ENCODE results near the gene GRAMD1B. TPM values are rescaled to one million over a fixed set of nuclear protein-coding genes. Genes with fewer than 3 reads are reported as not detected.

Gene GRAMD1B
- total RNA-seq, 3 donors from 2014 or later, result 3.2 to 4.4 (median 4.1) TPM

DNA sequence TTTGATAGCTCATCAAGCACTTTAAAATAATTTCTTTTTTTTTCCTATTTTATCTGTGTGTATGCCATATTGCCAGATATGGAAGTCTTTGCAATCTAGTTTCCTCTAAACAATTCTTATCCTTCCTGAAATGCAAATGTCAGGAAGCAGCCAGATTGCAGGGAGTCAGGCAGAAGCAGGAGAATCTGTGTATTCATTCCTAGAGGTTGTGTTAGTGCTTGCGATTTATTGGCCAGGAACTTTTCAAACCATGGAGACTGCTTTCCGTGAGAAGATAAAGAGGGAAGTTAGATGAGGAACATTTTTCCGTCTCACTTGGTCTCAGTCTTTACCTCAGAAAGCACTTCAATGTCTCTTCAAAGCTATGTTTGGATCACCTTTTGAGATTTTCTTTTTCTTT lies 91.9 kb downstream of the GRAMD1B start:
- no peak overlapping the region for H3K4me3 ChIP-seq
- DNase-seq (no peak), ATAC-seq (no peak)
- TF ChIP-seq, protein P1, sequence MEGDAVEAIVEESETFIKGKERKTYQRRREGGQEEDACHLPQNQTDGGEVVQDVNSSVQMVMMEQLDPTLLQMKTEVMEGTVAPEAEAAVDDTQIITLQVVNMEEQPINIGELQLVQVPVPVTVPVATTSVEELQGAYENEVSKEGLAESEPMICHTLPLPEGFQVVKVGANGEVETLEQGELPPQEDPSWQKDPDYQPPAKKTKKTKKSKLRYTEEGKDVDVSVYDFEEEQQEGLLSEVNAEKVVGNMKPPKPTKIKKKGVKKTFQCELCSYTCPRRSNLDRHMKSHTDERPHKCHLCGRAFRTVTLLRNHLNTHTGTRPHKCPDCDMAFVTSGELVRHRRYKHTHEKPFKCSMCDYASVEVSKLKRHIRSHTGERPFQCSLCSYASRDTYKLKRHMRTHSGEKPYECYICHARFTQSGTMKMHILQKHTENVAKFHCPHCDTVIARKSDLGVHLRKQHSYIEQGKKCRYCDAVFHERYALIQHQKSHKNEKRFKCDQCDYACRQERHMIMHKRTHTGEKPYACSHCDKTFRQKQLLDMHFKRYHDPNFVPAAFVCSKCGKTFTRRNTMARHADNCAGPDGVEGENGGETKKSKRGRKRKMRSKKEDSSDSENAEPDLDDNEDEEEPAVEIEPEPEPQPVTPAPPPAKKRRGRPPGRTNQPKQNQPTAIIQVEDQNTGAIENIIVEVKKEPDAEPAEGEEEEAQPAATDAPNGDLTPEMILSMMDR (IDR thresholded peaks at IDR 0.05), result no peak
- no peaks in the 10 kb centered on the region for H3K4me1 ChIP-seq (ENCODE audit: low read depth)
- no peaks in the 10 kb centered on the region for H3K36me3 ChIP-seq (ENCODE audit: low read depth)
- intact Hi-C loops (cut with DNase I, micrococcal nuclease), result no loop called here
- H3K9me3 ChIP-seq, result no peaks in the 10 kb centered on the region

DNA sequence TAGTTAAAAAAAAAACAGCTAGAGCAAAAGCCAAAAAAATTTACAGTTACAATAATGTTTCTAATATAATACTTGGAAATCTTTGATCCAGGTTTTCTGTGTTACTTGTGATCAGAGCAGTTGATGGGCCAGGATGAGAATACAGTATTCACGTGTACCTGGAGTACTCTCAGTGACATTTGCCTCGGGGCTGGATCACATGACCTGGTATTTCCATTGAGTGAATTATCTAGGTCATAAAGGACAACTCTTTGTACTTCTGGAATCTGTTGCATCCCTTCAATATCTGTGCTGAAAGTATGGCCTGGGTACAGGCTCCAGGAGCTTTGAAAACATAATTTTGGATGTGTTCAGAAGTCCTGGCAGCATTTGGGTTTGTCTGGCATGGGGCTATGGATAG lies 93.5 kb downstream of the GRAMD1B start:
- TF ChIP-seq, protein P1 (IDR thresholded peaks at IDR 0.05), result no peak
- ATAC-seq (no peak), DNase-seq (no peak)
- intact Hi-C loops (cut with DNase I, micrococcal nuclease), result no loop called here
- Histone ChIP-seq H3K4me3 (no peak overlapping the region), H3K36me3 (ENCODE audit: low read depth) (no peaks in the 10 kb centered on the region), H3K4me1 (ENCODE audit: low read depth) (no peaks in the 10 kb centered on the region), H3K9me3 (no peaks in the 10 kb centered on the region)

DNA sequence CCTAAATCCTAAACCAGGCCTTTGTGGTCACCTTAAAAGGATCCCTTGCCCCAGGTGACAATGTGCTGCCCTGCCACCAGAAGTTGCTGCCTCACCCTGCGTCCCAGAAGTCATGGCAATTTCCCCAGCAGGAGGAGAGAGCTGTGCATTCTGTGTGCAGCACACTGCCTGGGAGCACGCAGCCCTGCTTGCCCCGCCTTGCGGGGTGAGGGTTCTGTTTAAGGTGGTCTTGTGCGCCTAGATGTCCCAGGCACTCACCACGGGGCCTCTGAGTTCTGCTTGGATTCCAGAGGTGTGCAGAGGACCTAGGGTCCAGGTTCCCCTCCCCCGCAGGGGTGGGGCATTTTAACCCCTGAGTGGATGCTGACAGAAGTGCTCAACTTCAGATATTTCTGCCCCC lies 95.0 kb downstream of the GRAMD1B start:
- no peak for DNase-seq
- no peak for ATAC-seq
- TF ChIP-seq, protein P1 (IDR thresholded peaks at IDR 0.05), result no peak
- H3K4me1 ChIP-seq (ENCODE audit: low read depth), result no peaks in the 10 kb centered on the region
- no peaks in the 10 kb centered on the region for H3K36me3 ChIP-seq (ENCODE audit: low read depth)
- intact Hi-C loops (cut with DNase I, micrococcal nuclease), result no loop called here
- no peak overlapping the region for H3K4me3 ChIP-seq
- H3K9me3 ChIP-seq, result no peaks in the 10 kb centered on the region

DNA sequence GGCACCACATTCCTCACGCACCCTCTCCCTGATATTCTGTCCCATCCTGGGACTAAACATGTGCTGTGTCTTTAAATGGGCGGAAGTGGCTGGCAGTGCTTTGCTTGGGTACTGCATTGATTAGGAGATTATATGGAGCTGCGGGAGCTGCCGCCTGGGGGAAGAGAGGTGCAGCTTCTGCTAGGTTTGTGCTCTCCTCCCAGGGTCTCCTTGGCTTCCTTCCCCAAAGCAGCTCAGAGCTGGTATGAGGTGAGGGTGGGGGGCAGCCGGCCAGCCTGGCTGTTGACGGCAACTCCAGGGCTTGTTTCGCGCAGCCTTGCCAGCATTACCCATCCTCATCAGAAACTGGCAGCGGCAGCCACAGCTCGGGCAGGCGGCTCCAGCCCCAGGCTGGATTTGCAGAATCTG lies 95.4 kb downstream of the GRAMD1B start:
- Histone ChIP-seq H3K9me3 (no peaks in the 10 kb centered on the region), H3K4me1 (ENCODE audit: low read depth) (no peaks in the 10 kb centered on the region), H3K36me3 (ENCODE audit: low read depth) (no peaks in the 10 kb centered on the region), H3K4me3 (no peak overlapping the region)
- DNase-seq, result no peak
- ATAC-seq, result no peak
- intact Hi-C loops (cut with DNase I, micrococcal nuclease), result no loop called here
- TF ChIP-seq, protein P1 (IDR thresholded peaks at IDR 0.05), result no peak

DNA sequence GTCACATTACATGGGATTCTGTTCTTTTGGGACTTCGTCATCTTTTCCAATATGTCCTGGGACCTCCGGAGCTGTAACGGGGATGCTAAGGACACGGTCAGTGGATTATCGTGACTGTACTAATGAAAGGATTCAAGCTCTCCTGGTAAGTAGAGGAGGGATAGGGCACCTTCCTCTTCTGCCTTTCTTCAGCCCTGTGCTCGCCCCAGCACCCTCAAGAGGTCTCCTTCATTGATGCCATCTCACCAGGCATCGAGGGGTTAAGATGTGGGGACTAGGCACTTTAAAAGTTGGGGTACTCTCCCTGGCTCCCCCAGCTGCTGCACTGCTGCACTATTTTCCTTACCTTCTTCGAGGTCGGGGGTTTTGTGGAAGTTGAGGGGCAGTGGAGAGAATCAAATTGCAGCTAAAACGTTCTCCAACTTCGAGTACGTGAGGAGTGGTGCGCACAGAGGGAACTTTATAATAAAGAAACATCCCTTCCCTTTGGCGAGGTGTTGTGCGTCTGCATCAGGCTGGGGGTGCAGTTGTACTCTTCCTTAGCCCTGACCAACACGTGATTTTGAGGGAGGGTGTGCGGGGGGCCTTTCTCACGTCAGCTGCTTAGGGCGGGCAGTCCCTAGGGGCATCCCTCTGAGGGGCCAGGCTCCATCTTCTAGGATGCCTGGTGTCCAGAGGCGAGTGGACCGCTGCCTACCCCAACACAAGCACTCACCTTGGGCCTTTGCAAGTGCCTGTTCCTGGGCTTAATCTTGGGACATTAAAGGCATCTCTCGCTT lies 96.1 kb downstream of the GRAMD1B start:
- ATAC-seq, result no peak

More for the DNA sequence above, 96.1 kb downstream of the GRAMD1B start:
- no peak overlapping the region for H3K4me3 ChIP-seq
- intact Hi-C loops (cut with DNase I, micrococcal nuclease), result no loop called here
- no peak for DNase-seq
- TF ChIP-seq, protein P1 (IDR thresholded peaks at IDR 0.05), result no peak
- H3K4me1 ChIP-seq (ENCODE audit: low read depth), result no peaks in the 10 kb centered on the region
- H3K36me3 ChIP-seq (ENCODE audit: low read depth), result no peaks in the 10 kb centered on the region
- H3K9me3 ChIP-seq, result no peaks in the 10 kb centered on the region

Measured in mucosa of descending colon (tissue), 3 donors.